H1 (cell line): Measurements from ENCODE around the gene AURKAIP1. TPM values are rescaled to one million over a fixed set of nuclear protein-coding genes. Genes with fewer than 3 reads are reported as not detected.
A peak's percentile ranks its signal among the peaks of the same experiment; 100 is the strongest.

Source experiments
- CTCF ChIA-PET: fragments of 300-600 bp; sonication (Branson Sonifier 250); formaldehyde crosslinking; loops from one replicate; lab custom pipeline; 2021; ENCODE audit not compliant: partially characterized antibody; lab: Charles Lee
- POLR2A ChIA-PET: fragments of 300-600 bp; sonication (Branson Sonifier 250); formaldehyde crosslinking; loops from one replicate; lab custom pipeline; 2021; ENCODE audit warnings: inconsistent platforms; ENCODE audit not compliant: partially characterized antibody; lab: Charles Lee
- DNase-seq, 2 experiments: peaks; one replicate each; pipeline versions ENCODE4 v3.0.0 to v3.0.0-alpha.2; 2010 to 2022; ENCODE audit warnings: low spot score in 2 of 2, low read depth in 1 of 2, mixed read lengths in 1 of 2
- FAIRE-seq: peaks from 2 replicates; lab custom pipeline; 2011; peaks lifted over from hg19 to GRCh38; lab: Jason Lieb, UNC
- H2AFZ ChIP-seq: 2 replicates; pipeline ENCODE4 v1.8.1; 2012; ENCODE audit warnings: low read length, inconsistent platforms
- H2AK5ac ChIP-seq: 2 replicates; pipeline ENCODE4 v1.6.1; 2013; ENCODE audit warnings: low read depth, low read length
- H2BK120ac ChIP-seq: replicated peaks from 2 replicates; pipeline ENCODE3; 2013; ENCODE audit warnings: low read depth, low read length, inconsistent platforms
- H2BK12ac ChIP-seq: 2 replicates; pipeline ENCODE4 v1.6.1; 2013; ENCODE audit warnings: low read depth, low read length
- H2BK15ac ChIP-seq: 2 replicates; pipeline ENCODE4 v1.6.1; 2013; ENCODE audit warnings: low read length
- H2BK20ac ChIP-seq: 2 replicates; pipeline ENCODE4 v1.6.1; 2013; ENCODE audit warnings: low read length
- H2BK5ac ChIP-seq: 2 replicates; pipeline ENCODE4 v1.6.1; 2013; ENCODE audit warnings: low read depth, low read length
- H3K14ac ChIP-seq: 2 replicates; pipeline ENCODE4 v1.6.1; 2013; ENCODE audit warnings: inconsistent platforms; ENCODE audit not compliant: insufficient read length
- H3K18ac ChIP-seq: 2 replicates; pipeline ENCODE4 v1.6.1; 2013; ENCODE audit warnings: low read length; ENCODE audit errors: extremely low read depth
- H3K23ac ChIP-seq: 2 replicates; pipeline ENCODE4 v1.6.1; 2013; ENCODE audit warnings: inconsistent platforms; ENCODE audit not compliant: insufficient read length
- H3K23me2 ChIP-seq: 2 replicates; pipeline ENCODE4 v1.6.1; 2013; ENCODE audit warnings: low read depth, low read length
- H3K27ac ChIP-seq: 2 replicates; pipeline ENCODE4 v1.6.1; 2011; ENCODE audit warnings: low read depth, low read length, inconsistent platforms
- H3K27me3 ChIP-seq, 4 experiments: replicated peaks in 1 of 4; 1 replicate in 1 of 4; 2 replicates in 3 of 4; pipeline versions ENCODE4 v1.6.1 to v1.8.1; 2011 to 2013; ENCODE audit warnings: low read length in 3 of 4, mild to moderate bottlenecking in 3 of 4, inconsistent platforms in 2 of 4, mixed read lengths in 2 of 4, moderate library complexity in 1 of 4; ENCODE audit not compliant: control insufficient read depth in 3 of 4, insufficient read depth in 3 of 4; ENCODE audit errors: extremely low read depth in 1 of 4
- H3K36me3 ChIP-seq, 4 experiments: 2 replicates each; pipeline versions ENCODE4 v1.6.1 to v1.8.1; 2011 to 2013; ENCODE audit warnings: mild to moderate bottlenecking in 4 of 4, low read length in 3 of 4, moderate library complexity in 2 of 4, control low read depth in 1 of 4, inconsistent platforms in 1 of 4; ENCODE audit not compliant: insufficient read depth in 4 of 4, control insufficient read depth in 2 of 4
- H3K4ac ChIP-seq: replicated peaks from 2 replicates; pipeline ENCODE3; 2013; ENCODE audit warnings: low read length, low read depth, mixed read lengths, inconsistent platforms; ENCODE audit not compliant: insufficient read length
- H3K4me1 ChIP-seq, 4 experiments: replicated peaks in 1 of 4; 1 replicate in 1 of 4; 2 replicates in 3 of 4; pipeline versions ENCODE4 v1.6.1 to v1.8.1; 2011 to 2013; ENCODE audit warnings: low read length in 3 of 4, inconsistent platforms in 2 of 4, mixed read lengths in 1 of 4; ENCODE audit not compliant: insufficient read depth in 4 of 4, control insufficient read depth in 3 of 4
- H3K4me2 ChIP-seq, 2 experiments: 2 replicates each; pipeline versions ENCODE4 v1.6.1 to v1.8.1; 2011 to 2013; ENCODE audit warnings: low read depth in 2 of 2, low read length in 2 of 2, control low read depth in 1 of 2, inconsistent platforms in 1 of 2, mild to moderate bottlenecking in 1 of 2; ENCODE audit not compliant: insufficient read depth in 1 of 2
- H3K4me3 ChIP-seq, 4 experiments: fragments of 200-600, 300-600 bp in 1 of 4; sonication (generic), shearing (Covaris generic), sonication (Bioruptor Twin) in 1 of 4; 2 replicates each; pipeline versions ENCODE4 v1.5.1 to v1.8.1; 2011 to 2016; ENCODE audit warnings: low read length in 4 of 4, low read depth in 3 of 4, control low read depth in 2 of 4, inconsistent platforms in 2 of 4, mild to moderate bottlenecking in 2 of 4, mixed read lengths in 1 of 4, moderate library complexity in 1 of 4; ENCODE audit not compliant: insufficient read depth in 2 of 4; ENCODE audit errors: extremely low read depth in 1 of 4
- H3K56ac ChIP-seq: replicated peaks from 2 replicates; pipeline ENCODE3; 2013; ENCODE audit warnings: low read depth, mild to moderate bottlenecking, mixed read lengths, low read length, inconsistent platforms; ENCODE audit not compliant: insufficient read length
- H3K79me1 ChIP-seq: 2 replicates; pipeline ENCODE4 v1.6.1; 2013; ENCODE audit warnings: low read depth, low read length, control low read depth
- H3K79me2 ChIP-seq, 2 experiments: 2 replicates each; pipeline versions ENCODE4 v1.6.1 to v1.8.1; 2012 to 2013; ENCODE audit warnings: low read length in 2 of 2, mild to moderate bottlenecking in 2 of 2, inconsistent platforms in 1 of 2; ENCODE audit not compliant: insufficient read depth in 2 of 2, control insufficient read depth in 1 of 2
- H3K9ac ChIP-seq, 4 experiments: replicated peaks in 1 of 4; 1 replicate in 1 of 4; 2 replicates in 3 of 4; pipeline versions ENCODE4 v1.6.1 to v1.8.1; 2011 to 2013; ENCODE audit warnings: low read depth in 3 of 4, low read length in 3 of 4, control low read depth in 2 of 4, mild to moderate bottlenecking in 2 of 4, moderate library complexity in 2 of 4, inconsistent platforms in 1 of 4; ENCODE audit errors: extremely low read depth in 1 of 4
- H3K9me3 ChIP-seq, 2 experiments: 2 replicates each; pipeline versions ENCODE4 v1.6.1 to v1.8.1; 2012 to 2013; ENCODE audit warnings: mild to moderate bottlenecking in 2 of 2, moderate library complexity in 2 of 2, control low read depth in 1 of 2, inconsistent platforms in 1 of 2, low read depth in 1 of 2, low read length in 1 of 2, mixed read lengths in 1 of 2; ENCODE audit not compliant: insufficient read depth in 2 of 2
- H4K20me1 ChIP-seq, 2 experiments: replicated peaks in 1 of 2; 2 replicates each; pipeline versions ENCODE3 to v1.8.1; 2011 to 2013; ENCODE audit warnings: inconsistent platforms in 2 of 2, low read length in 2 of 2, mild to moderate bottlenecking in 1 of 2; ENCODE audit not compliant: insufficient read depth in 2 of 2, control insufficient read depth in 1 of 2
- H4K5ac ChIP-seq: 2 replicates; pipeline ENCODE4 v1.6.1; 2013; ENCODE audit warnings: low read length, low read depth, mixed read lengths, inconsistent platforms; ENCODE audit not compliant: insufficient read length
- H4K8ac ChIP-seq: 2 replicates; pipeline ENCODE4 v1.8.0; 2013; ENCODE audit warnings: mild to moderate bottlenecking, moderate library complexity, low read length, inconsistent platforms; ENCODE audit not compliant: insufficient read depth; ENCODE audit errors: extremely low read depth
- H4K91ac ChIP-seq: replicated peaks from 2 replicates; pipeline ENCODE3; 2013; ENCODE audit warnings: low read length, mixed read lengths, inconsistent platforms; ENCODE audit not compliant: insufficient read length
- ASH2L ChIP-seq: fragments of 200-600, 300-600 bp; sonication (generic); IDR thresholded peaks from one replicate; pipeline ENCODE4 v1.7.1; 2017; ENCODE audit warnings: low read length
- EGR1 ChIP-seq: IDR thresholded peaks from 2 replicates; pipeline ENCODE4 v1.6.1; 2011; ENCODE audit warnings: low read depth, low read length, borderline replicate concordance
- GABPA ChIP-seq: IDR thresholded peaks from 2 replicates; pipeline ENCODE4 v1.6.1; 2011; ENCODE audit warnings: mild to moderate bottlenecking, low read length, moderate library complexity, borderline replicate concordance; ENCODE audit not compliant: insufficient read depth
- GTF2F1 ChIP-seq: IDR thresholded peaks from 2 replicates; pipeline ENCODE4 v1.6.1; 2012; ENCODE audit warnings: low read depth, low read length, improper control_type of control experiment, borderline replicate concordance
- HDAC6 ChIP-seq: IDR thresholded peaks from one replicate; pipeline ENCODE4 v1.7.1; 2012; ENCODE audit warnings: low read depth, mild to moderate bottlenecking, inconsistent platforms, low read length, moderate library complexity
- POLR2A ChIP-seq, 2 experiments: IDR thresholded peaks; 1 replicate in 1 of 2; 2 replicates in 1 of 2; pipeline ENCODE4 v1.6.1; 2011; ENCODE audit warnings: low read depth in 2 of 2, low read length in 2 of 2, mild to moderate bottlenecking in 2 of 2; ENCODE audit errors: control extremely low read depth in 1 of 2
- RBBP5 ChIP-seq: IDR thresholded peaks from 2 replicates; pipeline ENCODE4 v1.7.1; 2012; ENCODE audit warnings: low read depth, mild to moderate bottlenecking, inconsistent platforms, low read length, moderate library complexity, borderline replicate concordance
- TEAD4 ChIP-seq: IDR thresholded peaks from 2 replicates; pipeline ENCODE4 v1.6.1; 2012; ENCODE audit warnings: low read depth, low read length, inconsistent platforms, mixed read lengths
- WGBS, 2 experiments: shearing (Covaris generic) in 1 of 2; methylation state at CpG; one replicate each; pipeline versions ENCODE4 v1.1.6 to v1.1.7; 2013 to 2015; ENCODE audit warnings: low lambda C conversion rate in 2 of 2, mixed read lengths in 2 of 2, inconsistent platforms in 1 of 2, low coverage in 1 of 2, missing lambda C conversion rate in 1 of 2; ENCODE audit not compliant: insufficient replicate concordance in 2 of 2, insufficient coverage in 1 of 2, insufficient read length in 1 of 2; ENCODE audit errors: extremely low coverage in 1 of 2, missing lambda C conversion rate in 1 of 2; 5-methylcytosine and 5-hydroxymethylcytosine counted together
- polyA plus RNA-seq, 7 experiments: library from polyadenylated mRNA; depleted of rRNA in 3 of 7; stranded (reverse) in 5 of 7; unstranded in 2 of 7; fragments of >200 nt in 5 of 7; fragments of 200-250 nt in 2 of 7; gene quantifications; 1 replicate in 5 of 7; 2 replicates in 1 of 7; 4 replicates in 1 of 7; pipeline versions ENCODE4 v1.2.1 to v1.2.3, GENCODE V29; 2011 to 2013; ENCODE audit warnings: missing spikeins in 2 of 7, mixed read lengths in 2 of 7
- total RNA-seq: library from RNA; stranded (reverse); fragmentation: NEBNext Ultra II Directional; extraction: Animal tissue kit (Norgen Biotek cat#: 25700); gene quantifications from 2 replicates; pipeline ENCODE4 v1.2.1, GENCODE V29; 2021
- TF ChIP-seq, protein P1 (sequence below): IDR thresholded peaks from 2 replicates; pipeline ENCODE4 v1.6.1; 2012; ENCODE audit warnings: inconsistent platforms
- TF ChIP-seq, protein P2 (sequence below), 3 experiments: IDR thresholded peaks; 1 replicate in 2 of 3; 2 replicates in 1 of 3; pipeline versions ENCODE4 v1.5.1 to v1.6.1; 2011; ENCODE audit warnings: low read length in 3 of 3, mild to moderate bottlenecking in 3 of 3, inconsistent platforms in 2 of 3, low read depth in 1 of 3, moderate library complexity in 1 of 3; ENCODE audit not compliant: insufficient read depth in 1 of 3; ENCODE audit errors: control extremely low read depth in 1 of 3

AURKAIP1 gene
- total and polyA plus RNA-seq, 2 of the 8 experiments (the other 6 are each of a cell fraction or from before 2014, with no cell fraction given), result 87.8 to 194 TPM

DNA sequence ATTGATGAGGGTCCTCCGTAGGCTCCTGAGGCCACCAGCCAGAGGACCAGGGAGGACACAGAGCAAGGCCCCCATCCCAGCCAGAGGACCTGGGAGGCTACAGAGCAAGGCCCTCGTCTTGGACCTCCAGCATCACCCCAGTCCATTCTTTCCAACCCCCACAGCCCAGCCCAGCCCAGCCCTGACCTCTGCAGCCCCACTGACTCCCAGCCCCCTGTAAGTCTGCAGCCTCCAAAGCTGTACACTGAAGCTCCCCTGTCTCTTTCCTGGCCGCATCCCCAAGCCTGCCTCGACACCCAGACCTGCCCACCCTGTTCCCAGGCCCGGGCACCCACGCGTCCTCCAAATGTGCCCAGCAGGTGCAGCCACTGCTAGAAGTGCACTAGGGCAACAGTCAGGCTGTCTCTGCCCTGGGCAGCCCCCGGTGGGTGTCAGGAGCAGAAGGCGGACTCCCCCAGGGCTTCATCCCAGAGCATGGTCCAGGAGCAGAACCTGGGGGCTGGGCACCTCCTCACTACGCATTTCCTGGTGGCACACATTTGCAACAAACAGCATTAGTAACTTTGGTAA is 27.9 kb downstream of the AURKAIP1 start:
- Histone ChIP-seq H3K27me3 (no peaks in the 10 kb centered on the region), H3K36me3 (no peaks in the 10 kb centered on the region), H3K9me3 (no peaks in the 10 kb centered on the region), H4K20me1 (peaks cover 16 to 38% of the 10 kb centered on the region in 2 experiments), H4K91ac (no peak overlapping the region), H3K79me1 (peaks cover 17% of the 10 kb centered on the region), H3K4ac (no peak overlapping the region), H3K4me3 (peak overlapping the region in 2 of 4 experiments; percentile 67 to 84; a peak in 4 of 8 replicates), H3K27ac (no peak overlapping the region), H3K56ac (no peak overlapping the region), H2BK12ac (no peak overlapping the region), H2BK5ac (no peak overlapping the region), H3K23me2 (peaks cover 14% of the 10 kb centered on the region; the same call in 1 of the 2 replicates), H3K4me1 (peaks cover 0 to 24% (median 17%) of the 10 kb centered on the region in 4 experiments; a peak in 5 of 7 replicates), H2BK20ac (no peak overlapping the region), H3K18ac (no peak overlapping the region), H4K5ac (no peak overlapping the region), H2BK120ac (no peak overlapping the region), H3K9ac (no peak overlapping the region), H3K79me2 (peaks cover 0 to 28% of the 10 kb centered on the region in 2 experiments; a peak in 3 of 4 replicates), H4K8ac (no peak overlapping the region), H2BK15ac (no peak overlapping the region), H3K4me2 (peak overlapping the region in 1 of 2 experiments; percentile 75; a peak in 2 of 4 replicates), H3K14ac (no peak overlapping the region), H2AFZ (no peak overlapping the region), H3K23ac (no peak overlapping the region), H2AK5ac (no peak overlapping the region)
- DNase-seq (no peak), FAIRE-seq (no peak)
- WGBS, 2 experiments, result 94% methylated on average over 9 of the region's 10 CpGs; no CpG with 5 or more reads in 1 of the 2 experiments
- POLR2A ChIA-PET, result interaction anchor here (1.0 to 2.3 kb wide), 5 partner anchors 12 to 28 kb away, joined by 3 to 8 read pairs (median 5); partner anchors contain the start of gene AURKAIP1
- CTCF ChIA-PET, result interaction anchor here (0.8 to 4.4 kb wide), 14 partner anchors 12 to 1035 kb away, joined by 3 to 34 read pairs (median 4); no protein-coding TSS in a partner anchor
- TF ChIP-seq POLR2A (IDR thresholded peaks at IDR 0.05; ENCODE audit: control extremely low read depth in 1 of 2, low read depth in 2 of 2, low read length in 2 of 2), result no peak
- TF ChIP-seq GABPA, result no peak
- TF ChIP-seq, protein P1, sequence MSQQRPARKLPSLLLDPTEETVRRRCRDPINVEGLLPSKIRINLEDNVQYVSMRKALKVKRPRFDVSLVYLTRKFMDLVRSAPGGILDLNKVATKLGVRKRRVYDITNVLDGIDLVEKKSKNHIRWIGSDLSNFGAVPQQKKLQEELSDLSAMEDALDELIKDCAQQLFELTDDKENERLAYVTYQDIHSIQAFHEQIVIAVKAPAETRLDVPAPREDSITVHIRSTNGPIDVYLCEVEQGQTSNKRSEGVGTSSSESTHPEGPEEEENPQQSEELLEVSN, result no peak
- no peak for TF ChIP-seq EGR1
- no peak for TF ChIP-seq TEAD4
- TF ChIP-seq GTF2F1, result no peak
- no peak for TF ChIP-seq ASH2L
- TF ChIP-seq, protein P2, sequence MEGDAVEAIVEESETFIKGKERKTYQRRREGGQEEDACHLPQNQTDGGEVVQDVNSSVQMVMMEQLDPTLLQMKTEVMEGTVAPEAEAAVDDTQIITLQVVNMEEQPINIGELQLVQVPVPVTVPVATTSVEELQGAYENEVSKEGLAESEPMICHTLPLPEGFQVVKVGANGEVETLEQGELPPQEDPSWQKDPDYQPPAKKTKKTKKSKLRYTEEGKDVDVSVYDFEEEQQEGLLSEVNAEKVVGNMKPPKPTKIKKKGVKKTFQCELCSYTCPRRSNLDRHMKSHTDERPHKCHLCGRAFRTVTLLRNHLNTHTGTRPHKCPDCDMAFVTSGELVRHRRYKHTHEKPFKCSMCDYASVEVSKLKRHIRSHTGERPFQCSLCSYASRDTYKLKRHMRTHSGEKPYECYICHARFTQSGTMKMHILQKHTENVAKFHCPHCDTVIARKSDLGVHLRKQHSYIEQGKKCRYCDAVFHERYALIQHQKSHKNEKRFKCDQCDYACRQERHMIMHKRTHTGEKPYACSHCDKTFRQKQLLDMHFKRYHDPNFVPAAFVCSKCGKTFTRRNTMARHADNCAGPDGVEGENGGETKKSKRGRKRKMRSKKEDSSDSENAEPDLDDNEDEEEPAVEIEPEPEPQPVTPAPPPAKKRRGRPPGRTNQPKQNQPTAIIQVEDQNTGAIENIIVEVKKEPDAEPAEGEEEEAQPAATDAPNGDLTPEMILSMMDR (IDR thresholded peaks at IDR 0.05; ENCODE audit: control extremely low read depth in 1 of 3, insufficient read depth in 1 of 3, low read depth in 1 of 3, low read length in 3 of 3), result no peak
- no peak for TF ChIP-seq HDAC6
- no peak for TF ChIP-seq RBBP5
